Endothelial cell of umbilical vein (primary cell): ENCODE results near the gene TUBGCP3.

Source experiments
- EZH2 ChIP-seq: IDR thresholded peaks from 2 replicates; pipeline ENCODE4 v1.6.1; 2012; ENCODE audit warnings: borderline replicate concordance, low read depth, mild to moderate bottlenecking, moderate library complexity, low read length, inconsistent platforms; ENCODE audit not compliant: severe bottlenecking
- FOS ChIP-seq: IDR thresholded peaks from 2 replicates; pipeline ENCODE4 v1.6.1; 2011; ENCODE audit warnings: mild to moderate bottlenecking, low read length, moderate library complexity, borderline replicate concordance; ENCODE audit not compliant: insufficient read depth
- GATA2 ChIP-seq: IDR thresholded peaks from 2 replicates; pipeline ENCODE4 v1.7.0; 2011; ENCODE audit warnings: low read depth, mild to moderate bottlenecking, moderate library complexity, mixed read lengths, low read length; ENCODE audit not compliant: insufficient read length, insufficient read depth
- JUN ChIP-seq: IDR thresholded peaks from 2 replicates; pipeline ENCODE4 v1.6.1; 2011; ENCODE audit warnings: borderline replicate concordance, low read depth; ENCODE audit not compliant: insufficient read length, insufficient read depth
- MYC ChIP-seq: IDR thresholded peaks from one replicate; pipeline ENCODE4 v1.6.1; 2011; ENCODE audit warnings: mild to moderate bottlenecking, low read depth, low read length
- POLR2A ChIP-seq: IDR thresholded peaks from 2 replicates; pipeline ENCODE4 v1.6.1; 2012; ENCODE audit warnings: low read depth, mild to moderate bottlenecking, control low read depth, low read length
- POLR2AphosphoS5 ChIP-seq: IDR thresholded peaks from 2 replicates; pipeline ENCODE4 v1.6.1; 2012; ENCODE audit warnings: low read depth, mild to moderate bottlenecking, control low read depth, low read length, moderate library complexity; ENCODE audit not compliant: insufficient read depth
- TF ChIP-seq, protein P1 (sequence below), 2 donors: IDR thresholded peaks; 1 replicate in 1 of 2; 2 replicates in 1 of 2; pipeline ENCODE4 v1.5.1; 2011; ENCODE audit warnings: low read length in 2 of 2, mild to moderate bottlenecking in 2 of 2, moderate library complexity in 2 of 2, control low read depth in 1 of 2, inconsistent platforms in 1 of 2, low read depth in 1 of 2; ENCODE audit not compliant: insufficient read depth in 1 of 2; ENCODE audit errors: extremely low read depth in 1 of 2
- TF ChIP-seq, protein P2 (sequence below): IDR thresholded peaks from 2 replicates; pipeline ENCODE4 v1.6.1; 2011; ENCODE audit not compliant: insufficient read depth, insufficient read length

DNA sequence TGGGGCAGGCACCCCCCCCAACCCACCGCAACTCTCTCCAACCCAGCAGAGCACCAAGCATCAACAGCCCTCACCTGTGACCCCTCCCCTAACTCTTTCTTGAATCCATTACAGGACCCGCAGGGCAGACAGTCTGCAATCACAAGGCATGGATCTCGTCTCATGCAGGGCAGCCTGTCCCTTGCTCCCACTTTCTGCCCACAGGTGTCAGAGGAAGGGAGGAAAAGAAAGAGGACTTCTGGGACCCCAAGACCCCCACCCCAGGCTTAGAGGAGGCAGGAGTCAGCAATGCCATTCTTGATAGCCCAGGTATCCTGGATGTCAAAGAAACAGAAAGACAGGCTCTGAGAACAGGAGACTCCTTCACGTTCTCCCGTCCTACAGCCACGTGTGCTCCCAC is 47.4 kb upstream of the TUBGCP3 start:
- TF ChIP-seq, protein P1, sequence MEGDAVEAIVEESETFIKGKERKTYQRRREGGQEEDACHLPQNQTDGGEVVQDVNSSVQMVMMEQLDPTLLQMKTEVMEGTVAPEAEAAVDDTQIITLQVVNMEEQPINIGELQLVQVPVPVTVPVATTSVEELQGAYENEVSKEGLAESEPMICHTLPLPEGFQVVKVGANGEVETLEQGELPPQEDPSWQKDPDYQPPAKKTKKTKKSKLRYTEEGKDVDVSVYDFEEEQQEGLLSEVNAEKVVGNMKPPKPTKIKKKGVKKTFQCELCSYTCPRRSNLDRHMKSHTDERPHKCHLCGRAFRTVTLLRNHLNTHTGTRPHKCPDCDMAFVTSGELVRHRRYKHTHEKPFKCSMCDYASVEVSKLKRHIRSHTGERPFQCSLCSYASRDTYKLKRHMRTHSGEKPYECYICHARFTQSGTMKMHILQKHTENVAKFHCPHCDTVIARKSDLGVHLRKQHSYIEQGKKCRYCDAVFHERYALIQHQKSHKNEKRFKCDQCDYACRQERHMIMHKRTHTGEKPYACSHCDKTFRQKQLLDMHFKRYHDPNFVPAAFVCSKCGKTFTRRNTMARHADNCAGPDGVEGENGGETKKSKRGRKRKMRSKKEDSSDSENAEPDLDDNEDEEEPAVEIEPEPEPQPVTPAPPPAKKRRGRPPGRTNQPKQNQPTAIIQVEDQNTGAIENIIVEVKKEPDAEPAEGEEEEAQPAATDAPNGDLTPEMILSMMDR (IDR thresholded peaks at IDR 0.05; ENCODE audit: extremely low read depth in 1 of 2, insufficient read depth in 1 of 2, low read depth in 1 of 2, low read length in 2 of 2) = no peak
- TF ChIP-seq POLR2A (no peak), POLR2AphosphoS5 (no peak), JUN (no peak), GATA2 (no peak), FOS (no peak), MYC (no peak), EZH2 (no peak)
- TF ChIP-seq, protein P2, sequence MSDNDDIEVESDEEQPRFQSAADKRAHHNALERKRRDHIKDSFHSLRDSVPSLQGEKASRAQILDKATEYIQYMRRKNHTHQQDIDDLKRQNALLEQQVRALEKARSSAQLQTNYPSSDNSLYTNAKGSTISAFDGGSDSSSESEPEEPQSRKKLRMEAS = no peak
